Smooth muscle cell (in vitro differentiated cells): ENCODE data around the gene THY1. TPM values are rescaled to one million over a fixed set of nuclear protein-coding genes. Genes with fewer than 3 reads are reported as not detected.

Experiments
- DNase-seq: peaks from one replicate; lab custom pipeline; 2025; ENCODE audit not compliant: unreplicated experiment; lab: John Stamatoyannopoulos, UW
- H2AFZ ChIP-seq: fragments of 200-600 bp; sonication (generic); 2 replicates; pipeline ENCODE4 v1.6.0; 2016; ENCODE audit warnings: antibody characterized with exemption, low read depth, mild to moderate bottlenecking
- H3F3A ChIP-seq: fragments of 200-600 bp; sonication (generic); 2 replicates; pipeline ENCODE4 v1.6.0; 2017; ENCODE audit warnings: antibody characterized with exemption, low read depth
- H3K27ac ChIP-seq: fragments of 200-600 bp; sonication (generic); 2 replicates; pipeline ENCODE4 v1.5.1; 2016; ENCODE audit warnings: low read depth, mild to moderate bottlenecking
- H3K27me3 ChIP-seq: fragments of 200-600 bp; sonication (generic); 2 replicates; pipeline ENCODE4 v1.6.1; 2016; ENCODE audit warnings: low read depth, mild to moderate bottlenecking
- H3K36me3 ChIP-seq: fragments of 200-600 bp; sonication (generic); 2 replicates; pipeline ENCODE4 v1.5.1; 2016; ENCODE audit warnings: low read depth
- H3K4me1 ChIP-seq: fragments of 200-600 bp; sonication (generic); 2 replicates; pipeline ENCODE4 v1.5.1; 2016; ENCODE audit warnings: low read depth
- H3K4me2 ChIP-seq: fragments of 200-600 bp; sonication (generic); 2 replicates; pipeline ENCODE4 v1.6.0; 2016; ENCODE audit warnings: mild to moderate bottlenecking
- H3K4me3 ChIP-seq: fragments of 200-600 bp; sonication (generic); 2 replicates; pipeline ENCODE4 v1.5.1; 2016; ENCODE audit warnings: mild to moderate bottlenecking
- H3K79me2 ChIP-seq: fragments of 200-600 bp; sonication (generic); 2 replicates; pipeline ENCODE4 v1.6.0; 2016; ENCODE audit warnings: low read depth, mild to moderate bottlenecking
- H3K9ac ChIP-seq: fragments of 200-600 bp; sonication (generic); 2 replicates; pipeline ENCODE4 v1.6.0; 2016; ENCODE audit warnings: low read depth
- H3K9me3 ChIP-seq: fragments of 200-600 bp; sonication (generic); replicated peaks from 2 replicates; pipeline ENCODE4 v1.5.1; 2016; ENCODE audit warnings: low read depth
- H4K20me1 ChIP-seq: fragments of 200-600 bp; sonication (generic); 2 replicates; pipeline ENCODE4 v1.6.0; 2016; ENCODE audit warnings: low read depth
- WGBS: methylation state at CpG from one replicate; pipeline ENCODE4 v1.1.7; 2016; ENCODE audit warnings: low lambda C conversion rate; 5-methylcytosine and 5-hydroxymethylcytosine counted together
- polyA plus RNA-seq: library from polyadenylated mRNA; unstranded; fragments of >200 nt; fragmentation: Nextera tagmentation; extraction: Ambion mirVana; gene quantifications from 2 replicates; pipeline ENCODE4 v1.2.1, GENCODE V29; 2016
- total RNA-seq: library from RNA; depleted of rRNA; stranded (reverse); fragments of >200 nt; gene quantifications from 2 replicates; pipeline ENCODE4 v1.2.3, GENCODE V29; 2014
- TF ChIP-seq, protein P1 (sequence below): fragments of 200-600 bp; sonication (generic); IDR thresholded peaks from 2 replicates; pipeline ENCODE4 v1.5.1; 2017; ENCODE audit warnings: borderline replicate concordance, mild to moderate bottlenecking, antibody characterized with exemption; ENCODE audit not compliant: insufficient read depth, poor library complexity, severe bottlenecking

The THY1 gene
- total and polyA plus RNA-seq, 2 experiments from 2014 or later = 297 to 614 TPM

DNA sequence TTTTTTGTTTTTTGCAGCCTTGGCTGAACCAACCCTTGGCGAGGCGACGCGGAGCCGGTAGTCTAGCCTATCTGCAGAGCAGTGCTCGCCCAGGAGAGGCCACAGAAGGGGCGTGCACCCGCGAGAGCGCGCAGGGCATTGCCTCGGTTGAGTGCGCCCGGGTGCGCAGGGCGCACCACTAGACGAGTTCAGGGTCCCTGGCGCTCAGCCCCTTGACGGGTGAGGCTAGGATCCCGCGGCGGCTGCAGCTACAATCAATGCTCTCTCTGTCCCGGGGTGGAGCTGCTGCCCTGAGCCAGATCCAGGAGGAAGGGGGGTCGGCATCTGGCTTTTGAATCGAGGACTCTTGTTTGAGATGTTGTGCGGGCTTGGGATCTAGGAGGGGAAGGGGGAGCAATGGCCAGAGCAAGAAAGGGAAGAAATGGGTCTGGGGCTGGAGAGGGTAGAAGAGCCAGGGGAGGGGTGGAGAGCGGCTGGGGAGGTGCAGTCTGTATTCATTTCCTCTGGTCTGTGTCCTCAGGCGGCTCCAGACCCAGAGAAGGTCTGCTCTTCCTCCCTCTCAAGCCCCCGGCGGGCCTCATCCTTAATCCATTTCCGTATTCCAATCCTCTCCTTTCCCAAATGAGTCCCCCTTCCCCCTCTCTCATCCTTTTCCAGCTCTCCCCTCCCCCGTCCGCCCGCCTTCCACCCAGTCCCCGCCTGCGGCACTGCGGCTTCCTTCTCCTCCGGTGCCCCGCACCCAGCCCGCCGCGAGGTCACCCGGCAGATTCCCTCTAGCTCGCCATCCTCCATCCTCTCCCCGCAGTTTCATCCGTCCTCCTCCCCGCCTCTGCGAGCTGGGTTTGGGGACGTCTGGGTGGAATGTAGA is 797 bp downstream of the THY1 start:
- H3K4me1 ChIP-seq = peaks cover 16% of the 10 kb centered on the region
- H3K9ac ChIP-seq = peak overlapping the region; percentile 68
- H3K27me3 ChIP-seq = no peaks in the 10 kb centered on the region
- TF ChIP-seq, protein P1, sequence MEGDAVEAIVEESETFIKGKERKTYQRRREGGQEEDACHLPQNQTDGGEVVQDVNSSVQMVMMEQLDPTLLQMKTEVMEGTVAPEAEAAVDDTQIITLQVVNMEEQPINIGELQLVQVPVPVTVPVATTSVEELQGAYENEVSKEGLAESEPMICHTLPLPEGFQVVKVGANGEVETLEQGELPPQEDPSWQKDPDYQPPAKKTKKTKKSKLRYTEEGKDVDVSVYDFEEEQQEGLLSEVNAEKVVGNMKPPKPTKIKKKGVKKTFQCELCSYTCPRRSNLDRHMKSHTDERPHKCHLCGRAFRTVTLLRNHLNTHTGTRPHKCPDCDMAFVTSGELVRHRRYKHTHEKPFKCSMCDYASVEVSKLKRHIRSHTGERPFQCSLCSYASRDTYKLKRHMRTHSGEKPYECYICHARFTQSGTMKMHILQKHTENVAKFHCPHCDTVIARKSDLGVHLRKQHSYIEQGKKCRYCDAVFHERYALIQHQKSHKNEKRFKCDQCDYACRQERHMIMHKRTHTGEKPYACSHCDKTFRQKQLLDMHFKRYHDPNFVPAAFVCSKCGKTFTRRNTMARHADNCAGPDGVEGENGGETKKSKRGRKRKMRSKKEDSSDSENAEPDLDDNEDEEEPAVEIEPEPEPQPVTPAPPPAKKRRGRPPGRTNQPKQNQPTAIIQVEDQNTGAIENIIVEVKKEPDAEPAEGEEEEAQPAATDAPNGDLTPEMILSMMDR = no peak
- peaks cover 29% of the 10 kb centered on the region for H3K79me2 ChIP-seq
- H2AFZ ChIP-seq = peak overlapping the region; percentile 53
- H3K36me3 ChIP-seq = no peaks in the 10 kb centered on the region
- peak overlapping the region; percentile 98 for H3K4me2 ChIP-seq
- peaks cover 5% of the 10 kb centered on the region for H3F3A ChIP-seq
- H4K20me1 ChIP-seq = peaks cover 30% of the 10 kb centered on the region
- no peaks in the 10 kb centered on the region for H3K9me3 ChIP-seq
- WGBS = under 1% methylated on average over 41 of the region's 49 CpGs
- H3K27ac ChIP-seq = peak overlapping the region; percentile 29
- no peak for DNase-seq
- peak overlapping the region; percentile 54 for H3K4me3 ChIP-seq

DNA sequence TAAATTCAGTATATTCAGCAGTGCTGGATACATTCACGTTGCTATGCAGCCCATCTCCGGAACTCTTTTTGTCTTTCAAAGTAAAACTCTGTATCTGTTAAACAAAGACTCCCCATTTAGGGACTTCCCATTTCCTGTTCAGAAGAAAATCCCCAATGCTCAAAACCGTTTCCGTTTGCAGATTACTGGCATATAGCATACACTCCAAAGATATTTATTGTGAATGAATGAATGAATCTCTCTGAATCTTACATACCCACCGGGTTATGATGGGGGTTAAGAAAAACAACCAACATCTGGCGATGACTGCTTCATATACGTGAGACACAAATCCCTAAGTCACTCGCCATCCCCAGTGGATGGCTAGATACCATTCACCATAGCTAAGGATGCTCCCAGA is 1.6 kb downstream of the THY1 start:
- peak overlapping the region; percentile 68 for H3K9ac ChIP-seq
- peaks cover 5% of the 10 kb centered on the region for H3F3A ChIP-seq
- H2AFZ ChIP-seq = no peak overlapping the region

DNA sequence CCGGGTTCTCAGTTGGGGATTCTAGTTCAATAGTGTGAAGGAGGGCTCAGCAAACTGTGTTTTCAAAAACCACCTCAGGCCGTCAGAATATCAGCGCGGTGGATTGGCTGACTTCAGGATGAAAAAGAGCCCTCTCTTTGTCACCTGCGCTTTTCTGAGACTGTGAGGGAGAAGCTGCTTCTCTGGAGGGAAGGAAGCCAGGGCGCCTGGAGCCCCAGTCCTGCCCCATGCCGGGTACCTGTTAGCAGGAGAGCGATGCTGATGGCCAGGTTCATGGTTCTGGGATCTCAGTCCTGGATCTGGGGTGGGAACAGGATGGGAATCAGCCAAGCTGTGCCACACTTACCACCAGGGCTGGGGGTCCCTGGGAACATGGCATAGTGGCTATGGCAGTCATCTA is 2.3 kb downstream of the THY1 start:
- peak overlapping the region; percentile 68 for H3K9ac ChIP-seq
- 91% methylated on average over 8 of the region's 8 CpGs for WGBS

More for the DNA sequence above, 1.6 kb downstream of the THY1 start:
- Histone ChIP-seq H3K9me3 (no peaks in the 10 kb centered on the region), H3K79me2 (peaks cover 29% of the 10 kb centered on the region), H3K36me3 (no peaks in the 10 kb centered on the region), H3K4me2 (peak overlapping the region; percentile 98), H4K20me1 (peaks cover 30% of the 10 kb centered on the region), H3K4me3 (peak overlapping the region; percentile 54), H3K4me1 (peaks cover 16% of the 10 kb centered on the region), H3K27me3 (no peaks in the 10 kb centered on the region), H3K27ac (peak overlapping the region; percentile 29)
- WGBS = 11% methylated on average over 8 of the region's 8 CpGs
- TF ChIP-seq, protein P1 = no peak
- no peak for DNase-seq

More for the DNA sequence above, 2.3 kb downstream of the THY1 start:
- Histone ChIP-seq H3K4me2 (peak overlapping the region; percentile 98), H3K79me2 (peaks cover 29% of the 10 kb centered on the region), H3K4me3 (peak overlapping the region; percentile 54), H4K20me1 (peaks cover 30% of the 10 kb centered on the region), H3K27ac (peak overlapping the region; percentile 29), H3K36me3 (no peaks in the 10 kb centered on the region), H3F3A (peaks cover 5% of the 10 kb centered on the region), H3K9me3 (no peaks in the 10 kb centered on the region), H2AFZ (no peak overlapping the region), H3K27me3 (no peaks in the 10 kb centered on the region), H3K4me1 (peaks cover 16% of the 10 kb centered on the region)
- no peak for DNase-seq
- TF ChIP-seq, protein P1 = no peak
